SU-DHL-6 (cell line): ENCODE measurements around the gene PM20D1.

ENCODE experiments used
- H2AFZ ChIP-seq: fragments of 200-600 bp; sonication (generic); 2 replicates; pipeline ENCODE4 v1.6.1; 2014; ENCODE audit warnings: low read depth, mild to moderate bottlenecking, moderate library complexity, mixed read lengths, antibody characterized with exemption, low read length; ENCODE audit not compliant: severe bottlenecking
- H3F3A ChIP-seq: fragments of 200-600 bp; shearing (Covaris generic); 2 replicates; pipeline ENCODE4 v1.6.0; 2016; ENCODE audit warnings: antibody characterized with exemption, mild to moderate bottlenecking; ENCODE audit not compliant: insufficient read depth
- H3K27ac ChIP-seq: fragments of 200-600 bp; sonication (generic); 2 replicates; pipeline ENCODE4 v1.5.1; 2016; ENCODE audit warnings: low read depth, mild to moderate bottlenecking, low read length, moderate library complexity, mixed read lengths
- H3K27me3 ChIP-seq: fragments of 200-600 bp; sonication (generic), shearing (Covaris generic); 2 replicates; pipeline ENCODE4 v1.6.0; 2014; ENCODE audit warnings: mild to moderate bottlenecking, low read length
- H3K36me3 ChIP-seq: fragments of 200-600 bp; sonication (generic); 2 replicates; pipeline ENCODE4 v1.6.1; 2014; ENCODE audit warnings: mild to moderate bottlenecking, low read length, mixed read lengths
- H3K4me2 ChIP-seq: fragments of 300-600, 200-600 bp; shearing (Covaris generic), sonication (generic); 2 replicates; pipeline ENCODE4 v1.6.0; 2014; ENCODE audit warnings: low read length, low read depth, mild to moderate bottlenecking; ENCODE audit not compliant: poor library complexity, severe bottlenecking
- H3K4me3 ChIP-seq: fragments of 200-600 bp; sonication (generic); 2 replicates; pipeline ENCODE4 v1.5.1; 2014; ENCODE audit warnings: antibody characterized with exemption, low read length, mild to moderate bottlenecking, mixed read lengths; ENCODE audit not compliant: insufficient read depth, poor library complexity, severe bottlenecking
- H3K79me2 ChIP-seq: fragments of 200-600 bp; sonication (generic); 2 replicates; pipeline ENCODE4 v1.6.1; 2014; ENCODE audit warnings: mild to moderate bottlenecking, low read length, moderate library complexity; ENCODE audit not compliant: insufficient read depth
- H3K9ac ChIP-seq: fragments of 200-600 bp; sonication (generic); 2 replicates; pipeline ENCODE4 v1.7.0; 2014; ENCODE audit warnings: mild to moderate bottlenecking, low read length
- H3K9me2 ChIP-seq: fragments of 200-600 bp; sonication (generic); replicated peaks from 2 replicates; pipeline ENCODE4 v1.6.1; 2014; ENCODE audit warnings: low read length; ENCODE audit not compliant: insufficient read depth
- H3K9me3 ChIP-seq: fragments of 200-600 bp; sonication (generic); 2 replicates; pipeline ENCODE4 v1.6.1; 2014; ENCODE audit warnings: low read length, mixed read lengths; ENCODE audit not compliant: insufficient read depth
- H4K20me1 ChIP-seq: fragments of 200-600 bp; sonication (generic); 2 replicates; pipeline ENCODE4 v1.6.1; 2014; ENCODE audit warnings: low read depth, mild to moderate bottlenecking, antibody characterized with exemption, low read length, moderate library complexity, mixed read lengths
- CTCF ChIP-seq: fragments of 200-600 bp; sonication (generic); IDR thresholded peaks from one replicate; pipeline ENCODE4 v1.5.1; 2017; ENCODE audit warnings: antibody characterized with exemption, mild to moderate bottlenecking, low read length, moderate library complexity; ENCODE audit not compliant: insufficient read depth, poor library complexity, severe bottlenecking
- EZH2phosphoT487 ChIP-seq: fragments of 200-600 bp; sonication (generic), shearing (Covaris generic); conservative IDR thresholded peaks from 2 replicates; pipeline ENCODE4 v1.6.1; 2018; ENCODE audit warnings: mild to moderate bottlenecking, antibody characterized with exemption, low read length, moderate library complexity, mixed read lengths

The PM20D1 gene

GRCh38 chr1:205787287-205787916 is 62.5 kb downstream of the PM20D1 start:
- Histone ChIP-seq H3K27ac (no peak overlapping the region), H3K4me2 (no peak overlapping the region), H3K36me3 (peaks cover 3% of the 10 kb centered on the region; the same call in 1 of the 2 replicates), H3K9ac (no peak overlapping the region), H3K9me2 (no peaks in the 10 kb centered on the region), H3K79me2 (no peaks in the 10 kb centered on the region), H3K4me3 (no peak overlapping the region), H4K20me1 (no peaks in the 10 kb centered on the region), H3F3A (no peaks in the 10 kb centered on the region), H3K27me3 (no peaks in the 10 kb centered on the region), H2AFZ (no peak overlapping the region), H3K9me3 (no peaks in the 10 kb centered on the region)
- TF ChIP-seq CTCF = no peak

- Histone ChIP-seq H3K9ac (no peak overlapping the region), H3K79me2 (no peaks in the 10 kb centered on the region), H3K4me3 (no peak overlapping the region), H3K4me2 (no peak overlapping the region), H3K27ac (no peak overlapping the region), H3K27me3 (no peaks in the 10 kb centered on the region), H3K9me2 (no peaks in the 10 kb centered on the region), H3F3A (no peaks in the 10 kb centered on the region), H2AFZ (no peak overlapping the region), H3K9me3 (no peaks in the 10 kb centered on the region), H4K20me1 (no peaks in the 10 kb centered on the region), H3K36me3 (peaks cover 3% of the 10 kb centered on the region; the same call in 1 of the 2 replicates)
- TF ChIP-seq EZH2phosphoT487 (no peak), CTCF (no peak)
These were observed 63.3 kb downstream of the PM20D1 start for GRCh38 chr1:205786601-205787000.

GRCh38 chr1:205785446-205785845 is 64.5 kb downstream of the PM20D1 start:
- Histone ChIP-seq H4K20me1 (no peaks in the 10 kb centered on the region), H3K4me2 (no peak overlapping the region), H3K27me3 (no peaks in the 10 kb centered on the region), H3K9ac (no peak overlapping the region), H2AFZ (no peak overlapping the region), H3K27ac (no peak overlapping the region), H3K9me2 (no peaks in the 10 kb centered on the region), H3K9me3 (no peaks in the 10 kb centered on the region), H3K4me3 (no peak overlapping the region), H3K79me2 (no peaks in the 10 kb centered on the region), H3F3A (no peaks in the 10 kb centered on the region), H3K36me3 (no peaks in the 10 kb centered on the region)
- TF ChIP-seq EZH2phosphoT487 (no peak), CTCF (no peak)
